ENCODE measurements around the gene KHDRBS2. TPM values are rescaled to one million over a fixed set of nuclear protein-coding genes. Genes with fewer than 3 reads are reported as not detected.

The KHDRBS2 gene
- total RNA-seq, 2 experiments from 2014 or later, result not detected

DNA sequence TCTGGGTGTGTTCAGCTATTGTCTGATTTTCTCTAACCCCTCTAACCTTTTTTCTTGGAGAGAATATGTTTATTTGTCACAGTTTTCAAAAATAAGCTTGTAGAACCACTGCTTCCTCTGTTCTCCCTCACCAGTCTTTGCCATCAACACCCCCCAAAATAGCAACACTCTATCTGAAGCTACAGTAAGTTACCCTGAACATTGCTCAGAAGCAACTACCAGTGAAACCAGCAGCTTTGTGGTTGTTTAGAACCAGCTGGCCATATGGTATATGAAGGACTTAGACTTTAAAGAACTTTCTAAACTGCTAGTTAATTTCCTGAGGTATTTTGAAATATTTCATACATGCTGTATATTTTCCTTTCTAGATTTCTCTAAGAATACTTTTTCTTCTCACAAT, 242.9 kb downstream of the KHDRBS2 start:
- TF ChIP-seq, protein P1, sequence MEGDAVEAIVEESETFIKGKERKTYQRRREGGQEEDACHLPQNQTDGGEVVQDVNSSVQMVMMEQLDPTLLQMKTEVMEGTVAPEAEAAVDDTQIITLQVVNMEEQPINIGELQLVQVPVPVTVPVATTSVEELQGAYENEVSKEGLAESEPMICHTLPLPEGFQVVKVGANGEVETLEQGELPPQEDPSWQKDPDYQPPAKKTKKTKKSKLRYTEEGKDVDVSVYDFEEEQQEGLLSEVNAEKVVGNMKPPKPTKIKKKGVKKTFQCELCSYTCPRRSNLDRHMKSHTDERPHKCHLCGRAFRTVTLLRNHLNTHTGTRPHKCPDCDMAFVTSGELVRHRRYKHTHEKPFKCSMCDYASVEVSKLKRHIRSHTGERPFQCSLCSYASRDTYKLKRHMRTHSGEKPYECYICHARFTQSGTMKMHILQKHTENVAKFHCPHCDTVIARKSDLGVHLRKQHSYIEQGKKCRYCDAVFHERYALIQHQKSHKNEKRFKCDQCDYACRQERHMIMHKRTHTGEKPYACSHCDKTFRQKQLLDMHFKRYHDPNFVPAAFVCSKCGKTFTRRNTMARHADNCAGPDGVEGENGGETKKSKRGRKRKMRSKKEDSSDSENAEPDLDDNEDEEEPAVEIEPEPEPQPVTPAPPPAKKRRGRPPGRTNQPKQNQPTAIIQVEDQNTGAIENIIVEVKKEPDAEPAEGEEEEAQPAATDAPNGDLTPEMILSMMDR (IDR thresholded peaks at IDR 0.05), result no peak
- peaks cover 4% of the 10 kb centered on the region for H3K9me3 Mint-ChIP-seq
- DNase-seq (no peak), ATAC-seq (no peak)
- no peak overlapping the region for H3K27ac Mint-ChIP-seq
- no peaks in the 10 kb centered on the region for H3K36me3 Mint-ChIP-seq (ENCODE audit: low read depth)
- no peaks in the 10 kb centered on the region for H3K4me1 Mint-ChIP-seq (ENCODE audit: low read depth)
- CTCF ChIA-PET, result no interaction called here
- no peaks in the 10 kb centered on the region for H3K27me3 Mint-ChIP-seq
- no peak overlapping the region for H3K4me3 Mint-ChIP-seq
- POLR2A ChIA-PET, result no interaction called here
- intact Hi-C loops (cut with micrococcal nuclease), result no loop called here

DNA sequence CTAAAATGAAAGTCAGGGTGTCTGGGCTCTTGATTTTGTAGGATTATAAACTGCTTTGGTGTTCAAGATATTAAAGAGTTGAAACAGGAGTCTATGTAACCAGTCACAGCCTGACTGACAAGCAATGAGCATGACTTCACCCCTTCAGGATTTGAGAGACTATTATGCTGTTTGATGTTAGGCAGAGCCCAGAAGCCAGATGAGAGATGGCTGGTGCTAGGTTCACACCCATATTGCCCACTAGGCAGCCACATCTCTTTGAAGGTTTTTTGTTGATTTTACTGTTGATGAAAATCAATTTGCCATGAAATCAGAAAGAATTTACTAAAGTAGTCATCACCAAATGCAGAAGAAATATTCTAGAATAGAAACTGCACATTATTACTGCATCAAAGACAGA, 243.6 kb downstream of the KHDRBS2 start:
- intact Hi-C loops (cut with micrococcal nuclease), result no loop called here
- DNase-seq (no peak), ATAC-seq (no peak)
- Mint-ChIP-seq H3K27me3 (no peaks in the 10 kb centered on the region), H3K36me3 (ENCODE audit: low read depth) (no peaks in the 10 kb centered on the region), H3K4me1 (ENCODE audit: low read depth) (no peaks in the 10 kb centered on the region), H3K27ac (no peak overlapping the region), H3K9me3 (peaks cover 4% of the 10 kb centered on the region), H3K4me3 (no peak overlapping the region)
- ChIA-PET POLR2A (no interaction called here), CTCF (no interaction called here)
- TF ChIP-seq, protein P1 (IDR thresholded peaks at IDR 0.05), result no peak

DNA sequence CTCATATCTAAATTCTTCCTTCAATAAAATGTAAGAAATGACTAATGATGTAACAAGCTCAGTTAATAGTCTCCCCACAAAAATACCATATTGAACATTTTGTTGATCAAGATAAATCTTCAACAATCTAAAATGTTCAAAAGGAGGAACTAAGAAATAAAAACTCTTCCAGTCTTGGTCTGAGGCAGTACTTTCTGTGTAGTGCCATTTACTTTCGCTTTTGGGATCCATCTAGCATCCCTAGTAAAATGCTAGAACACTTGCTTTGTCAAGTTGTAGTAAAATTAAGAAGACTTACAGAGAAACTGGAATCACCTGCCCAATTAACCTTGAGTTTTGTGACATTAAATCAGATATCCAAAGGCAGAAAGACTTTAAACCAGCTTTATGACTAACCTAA, 246.4 kb downstream of the KHDRBS2 start:
- Mint-ChIP-seq H3K36me3 (ENCODE audit: low read depth) (no peaks in the 10 kb centered on the region), H3K4me3 (no peak overlapping the region), H3K27me3 (no peaks in the 10 kb centered on the region), H3K4me1 (ENCODE audit: low read depth) (no peaks in the 10 kb centered on the region), H3K9me3 (peaks cover 11% of the 10 kb centered on the region), H3K27ac (no peak overlapping the region)
- TF ChIP-seq, protein P1 (IDR thresholded peaks at IDR 0.05), result no peak
- ChIA-PET CTCF (no interaction called here), POLR2A (no interaction called here)
- DNase-seq (no peak), ATAC-seq (no peak)
- intact Hi-C loops (cut with micrococcal nuclease), result no loop called here

DNA sequence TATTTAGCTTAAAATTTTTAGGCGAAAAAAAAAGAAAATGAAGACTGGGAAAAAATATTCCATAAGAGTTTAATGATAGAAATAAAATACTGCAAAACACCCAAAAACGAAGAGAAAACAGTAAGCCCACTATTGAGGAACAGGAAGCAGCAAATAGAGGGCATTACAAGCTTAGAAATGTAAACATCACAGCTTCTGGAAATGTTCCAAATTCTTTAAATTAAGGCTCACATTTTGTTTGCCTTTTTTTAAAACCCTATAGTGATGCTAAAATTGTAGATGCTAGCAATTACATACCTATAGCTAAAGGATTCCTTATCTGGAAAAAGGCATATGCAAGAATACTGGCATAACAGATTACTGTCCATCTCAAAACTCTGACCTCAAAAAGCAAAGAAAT, 248.6 kb downstream of the KHDRBS2 start:
- H3K4me3 Mint-ChIP-seq, result no peak overlapping the region
- ATAC-seq (no peak), DNase-seq (no peak)
- POLR2A ChIA-PET, result no interaction called here
- no peak overlapping the region for H3K27ac Mint-ChIP-seq
- intact Hi-C loops (cut with micrococcal nuclease), result no loop called here
- H3K27me3 Mint-ChIP-seq, result no peaks in the 10 kb centered on the region
- TF ChIP-seq, protein P1 (IDR thresholded peaks at IDR 0.05), result no peak
- CTCF ChIA-PET, result interaction anchor here (0.6 kb wide), 1 partner anchor 26 kb away, joined by 3 read pairs; no protein-coding TSS in a partner anchor
- H3K9me3 Mint-ChIP-seq, result peaks cover 13% of the 10 kb centered on the region
- no peaks in the 10 kb centered on the region for H3K4me1 Mint-ChIP-seq (ENCODE audit: low read depth)
- H3K36me3 Mint-ChIP-seq (ENCODE audit: low read depth), result no peaks in the 10 kb centered on the region

DNA sequence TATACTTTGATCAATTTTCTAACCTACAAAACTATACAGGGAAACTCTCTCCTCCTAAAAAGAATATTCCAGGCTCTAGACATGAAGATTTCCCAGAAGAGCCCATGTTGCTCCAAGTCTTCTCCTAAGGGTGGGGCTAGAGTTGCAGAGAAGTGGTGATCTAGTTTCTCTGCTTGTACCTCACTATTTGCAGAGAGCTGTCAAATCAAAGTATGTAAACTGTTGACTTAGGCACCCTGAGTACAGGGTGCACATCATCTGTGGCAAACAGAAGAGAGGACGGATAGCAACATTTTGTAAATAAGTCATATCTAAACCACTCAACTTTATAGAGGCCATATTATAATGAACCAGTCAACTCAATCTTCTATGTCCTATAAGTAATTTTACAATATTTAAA, 250.1 kb downstream of the KHDRBS2 start:
- Mint-ChIP-seq H3K27me3 (no peaks in the 10 kb centered on the region), H3K4me1 (ENCODE audit: low read depth) (no peaks in the 10 kb centered on the region), H3K4me3 (no peak overlapping the region), H3K9me3 (peaks cover 12% of the 10 kb centered on the region), H3K36me3 (ENCODE audit: low read depth) (no peaks in the 10 kb centered on the region), H3K27ac (no peak overlapping the region)
- ChIA-PET POLR2A (no interaction called here), CTCF (interaction anchor here (0.6 kb wide), 1 partner anchor 63 kb away, joined by 3 read pairs; no protein-coding TSS in a partner anchor)
- DNase-seq (no peak), ATAC-seq (no peak)
- TF ChIP-seq, protein P1 (IDR thresholded peaks at IDR 0.05), result no peak
- intact Hi-C loops (cut with micrococcal nuclease), result no loop called here
